ENCODE measurements around the gene NHERF2. TPM values are rescaled to one million over a fixed set of nuclear protein-coding genes. Genes with fewer than 3 reads are reported as not detected.

The NHERF2 gene
- total and polyA plus RNA-seq, 7 donors = 61.6 to 156 (median 86.8) TPM

DNA sequence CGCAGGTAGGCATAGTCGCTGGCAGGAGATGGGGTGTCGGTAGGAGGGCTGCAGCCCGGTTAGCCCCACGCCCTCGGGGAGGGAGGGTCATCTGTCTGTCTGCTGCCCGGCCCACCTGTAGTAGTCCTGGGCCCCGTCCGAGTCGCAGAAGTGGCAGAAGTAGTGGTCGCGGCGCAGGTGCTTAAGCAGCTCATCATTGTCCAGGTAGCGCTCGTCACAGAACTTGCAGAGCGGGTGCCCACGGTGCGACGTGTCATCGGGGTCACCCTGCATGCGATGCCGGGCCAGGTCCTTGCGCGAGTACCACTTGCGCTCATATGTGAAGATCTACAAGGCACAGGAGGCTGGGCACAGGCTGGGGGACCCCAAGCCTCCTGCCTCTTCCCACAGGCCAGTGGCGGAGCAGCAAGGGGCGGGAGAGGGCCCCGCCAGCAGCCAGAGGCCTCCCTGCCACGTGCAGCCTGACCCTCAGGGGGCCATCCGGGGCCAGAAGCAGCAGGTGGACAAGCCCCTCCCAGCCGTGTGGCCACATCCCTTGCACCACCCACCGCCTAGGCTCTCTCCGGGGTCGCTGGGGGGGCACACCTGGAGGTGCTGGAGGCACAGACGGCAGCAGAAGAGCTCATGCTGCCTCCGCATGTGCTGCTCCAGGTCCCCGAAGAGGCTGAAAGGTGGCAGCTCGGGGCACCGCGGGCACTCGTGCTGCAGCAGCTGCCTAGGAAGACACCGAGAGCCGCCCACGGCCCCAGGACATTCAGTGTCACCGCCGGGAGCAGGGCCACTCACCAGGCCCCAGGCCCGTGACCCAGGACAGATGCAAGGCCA lies 24.1 kb upstream of the NHERF2 start:
- DNase-seq = peak in 1 of 2 donors; percentile 54

DNA sequence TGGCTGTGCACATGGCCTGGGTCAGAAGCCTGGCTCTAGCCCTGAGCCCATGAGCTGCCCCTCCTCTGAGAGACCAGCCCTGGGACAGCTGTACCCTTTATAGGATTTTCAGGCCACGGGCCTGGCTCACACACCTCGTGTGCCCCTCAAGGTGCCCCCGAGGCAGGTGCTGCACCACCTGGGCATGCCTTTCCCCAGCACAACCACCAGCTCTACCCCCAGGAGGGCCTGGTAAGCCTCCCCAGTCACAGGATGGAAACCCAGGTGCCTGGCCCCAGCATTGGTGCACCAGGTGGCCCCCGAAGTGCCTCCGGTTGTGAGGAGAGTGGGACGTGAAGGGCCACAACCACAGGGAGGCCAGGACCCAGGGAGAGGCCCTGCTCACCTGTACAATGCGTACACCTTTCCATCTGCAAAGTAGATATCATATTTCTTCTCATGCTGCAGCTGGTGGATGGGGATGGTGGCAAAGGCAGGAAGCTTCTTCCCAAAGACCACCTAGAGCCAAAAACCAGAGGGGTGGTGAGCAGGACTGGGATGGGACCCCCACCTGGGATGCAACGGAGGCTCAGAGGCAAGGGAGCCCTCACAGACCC lies 23.4 kb upstream of the NHERF2 start:
- TF ChIP-seq, protein P1, sequence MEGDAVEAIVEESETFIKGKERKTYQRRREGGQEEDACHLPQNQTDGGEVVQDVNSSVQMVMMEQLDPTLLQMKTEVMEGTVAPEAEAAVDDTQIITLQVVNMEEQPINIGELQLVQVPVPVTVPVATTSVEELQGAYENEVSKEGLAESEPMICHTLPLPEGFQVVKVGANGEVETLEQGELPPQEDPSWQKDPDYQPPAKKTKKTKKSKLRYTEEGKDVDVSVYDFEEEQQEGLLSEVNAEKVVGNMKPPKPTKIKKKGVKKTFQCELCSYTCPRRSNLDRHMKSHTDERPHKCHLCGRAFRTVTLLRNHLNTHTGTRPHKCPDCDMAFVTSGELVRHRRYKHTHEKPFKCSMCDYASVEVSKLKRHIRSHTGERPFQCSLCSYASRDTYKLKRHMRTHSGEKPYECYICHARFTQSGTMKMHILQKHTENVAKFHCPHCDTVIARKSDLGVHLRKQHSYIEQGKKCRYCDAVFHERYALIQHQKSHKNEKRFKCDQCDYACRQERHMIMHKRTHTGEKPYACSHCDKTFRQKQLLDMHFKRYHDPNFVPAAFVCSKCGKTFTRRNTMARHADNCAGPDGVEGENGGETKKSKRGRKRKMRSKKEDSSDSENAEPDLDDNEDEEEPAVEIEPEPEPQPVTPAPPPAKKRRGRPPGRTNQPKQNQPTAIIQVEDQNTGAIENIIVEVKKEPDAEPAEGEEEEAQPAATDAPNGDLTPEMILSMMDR (IDR thresholded peaks at IDR 0.05) = no peak
- 58 to 65% (median 62%) methylated on average over 8 of the region's 8 CpGs for WGBS, 3 donors
- ATAC-seq = no peak
- intact Hi-C loops (cut with DNase I) = no loop called here
- peak overlapping the region; percentile 41 for H3K4me3 ChIP-seq
- peaks cover 5 to 65% of the 10 kb centered on the region in 2 donors for H3K36me3 ChIP-seq (ENCODE audit: insufficient read depth in 1 of 2, low read depth in 1 of 2)
- DNase-seq = peak in 1 of 2 donors; percentile 56
- peaks cover 51% of the 10 kb centered on the region for H3K4me1 ChIP-seq
- H3K27me3 ChIP-seq (ENCODE audit: insufficient read depth in 3 of 3, low read length in 2 of 3) = no peaks in the 10 kb centered on the region
- H3K27ac ChIP-seq = no peak overlapping the region
- no peaks in the 10 kb centered on the region for H3K9me3 ChIP-seq

More for the DNA sequence above, 24.1 kb upstream of the NHERF2 start:
- H3K27ac ChIP-seq = no peak overlapping the region
- no peaks in the 10 kb centered on the region for H3K27me3 ChIP-seq (ENCODE audit: insufficient read depth in 3 of 3, low read length in 2 of 3)
- ATAC-seq = no peak
- intact Hi-C loops (cut with DNase I) = no loop called here
- peaks cover 5 to 62% of the 10 kb centered on the region in 2 donors for H3K36me3 ChIP-seq (ENCODE audit: insufficient read depth in 1 of 2, low read depth in 1 of 2)
- H3K4me1 ChIP-seq = peaks cover 51% of the 10 kb centered on the region
- 77 to 82% (median 80%) methylated on average over 46 to 47 of the region's 47 CpGs for WGBS, 3 donors
- no peak overlapping the region for H3K4me3 ChIP-seq
- no peaks in the 10 kb centered on the region for H3K9me3 ChIP-seq
- TF ChIP-seq, protein P1 (IDR thresholded peaks at IDR 0.05) = no peak

DNA sequence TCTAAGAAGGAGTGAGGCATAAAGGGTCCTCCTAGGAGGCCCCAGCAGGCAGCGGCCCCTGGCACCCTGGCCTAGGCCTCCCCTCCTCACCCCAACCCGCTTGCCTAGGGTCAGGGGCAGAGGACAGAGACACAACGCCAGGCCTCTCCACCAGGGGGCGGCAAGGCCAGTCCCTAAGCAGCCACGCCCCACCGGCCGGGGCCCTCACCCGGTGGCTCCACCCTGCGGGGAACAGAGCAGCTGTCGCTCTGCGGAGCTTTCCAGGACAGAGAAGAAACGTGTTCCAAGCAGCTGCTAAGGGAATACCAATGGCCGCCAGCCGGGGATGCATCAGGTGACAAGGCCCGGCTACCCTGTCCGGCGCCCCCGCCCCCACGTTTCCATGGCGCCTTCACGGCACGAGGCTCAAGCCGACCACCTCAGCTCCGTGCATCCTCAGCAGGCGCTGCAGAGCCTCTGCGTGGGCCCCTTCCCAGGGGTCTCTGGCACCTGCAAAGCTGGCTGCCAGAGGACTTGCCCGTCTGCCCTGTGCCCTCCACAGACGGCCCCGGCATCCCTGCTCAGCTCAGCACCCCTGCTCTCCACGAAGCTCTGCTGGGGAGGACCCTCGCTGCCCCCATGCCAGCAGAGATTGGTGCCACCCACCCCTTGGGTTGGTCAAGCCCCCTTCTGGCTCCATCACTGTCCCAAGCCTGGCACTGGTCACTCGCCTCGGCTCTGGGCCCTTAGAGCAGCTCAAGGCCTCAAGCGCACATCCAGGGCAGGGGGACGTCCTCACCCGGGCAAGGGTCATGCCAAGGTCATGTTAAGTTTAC lies 22.7 kb upstream of the NHERF2 start:
- Histone ChIP-seq H3K9me3 (no peaks in the 10 kb centered on the region), H3K4me1 (peaks cover 54% of the 10 kb centered on the region), H3K4me3 (peak overlapping the region; percentile 41), H3K36me3 (ENCODE audit: insufficient read depth in 1 of 2, low read depth in 1 of 2) (peaks cover 5 to 58% of the 10 kb centered on the region in 2 donors), H3K27ac (peak overlapping the region; percentile 81), H3K27me3 (ENCODE audit: insufficient read depth in 3 of 3, low read length in 2 of 3) (no peaks in the 10 kb centered on the region)
- intact Hi-C loops (cut with DNase I) = no loop called here
- peak; percentile 93 to 96 (median 95) for ATAC-seq
- TF ChIP-seq, protein P1 (IDR thresholded peaks at IDR 0.05) = peak; percentile 97
- peak; percentile 94 to 98 for DNase-seq
- 11 to 20% (median 13%) methylated on average over 35 to 36 of the region's 36 CpGs for WGBS, 3 donors

DNA sequence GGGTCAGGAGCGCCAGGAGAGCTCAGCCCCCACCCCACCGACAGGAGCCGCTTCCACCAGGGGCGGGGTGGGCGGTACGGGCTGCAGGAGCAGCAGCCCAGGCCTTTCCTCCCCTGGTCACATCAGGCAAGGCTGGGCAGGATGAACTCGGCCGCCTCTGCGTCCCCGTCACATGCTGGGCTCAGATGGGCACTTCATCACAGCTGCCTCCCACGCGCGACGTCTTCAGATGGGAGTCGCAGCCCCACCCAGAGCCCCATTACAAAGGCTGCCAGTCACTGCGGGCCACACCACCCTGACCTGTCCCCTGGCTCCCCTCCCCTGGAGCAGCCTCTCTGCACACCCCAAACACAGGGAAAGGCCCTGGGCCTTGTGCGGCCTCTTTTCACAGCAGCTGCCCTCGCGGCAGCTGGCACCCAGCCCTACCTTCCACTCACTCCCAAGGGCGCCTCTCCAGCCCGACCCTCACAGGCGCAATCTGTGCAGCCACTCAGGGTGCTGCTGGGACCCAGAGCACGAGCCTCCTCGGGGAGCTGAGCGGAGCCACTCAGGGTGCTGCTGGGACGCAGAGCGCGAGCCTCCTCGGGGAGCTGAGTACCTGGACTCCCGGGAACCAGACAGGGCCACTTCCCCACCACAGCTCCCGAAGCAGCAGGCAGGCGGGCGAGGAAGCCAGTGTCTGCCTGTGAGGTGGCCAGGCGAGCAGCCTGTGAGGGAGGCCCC lies 21.7 kb upstream of the NHERF2 start:
- H3K27me3 ChIP-seq (ENCODE audit: insufficient read depth in 3 of 3, low read length in 2 of 3) = no peaks in the 10 kb centered on the region
- intact Hi-C loops (cut with DNase I) = no loop called here

More for the DNA sequence above, 21.7 kb upstream of the NHERF2 start:
- TF ChIP-seq, protein P1 (IDR thresholded peaks at IDR 0.05) = no peak
- Histone ChIP-seq H3K9me3 (no peaks in the 10 kb centered on the region), H3K27ac (peak overlapping the region; percentile 81), H3K4me1 (peaks cover 54% of the 10 kb centered on the region), H3K36me3 (ENCODE audit: insufficient read depth in 1 of 2, low read depth in 1 of 2) (peaks cover 0 to 49% of the 10 kb centered on the region in 2 donors), H3K4me3 (no peak overlapping the region)
- 53 to 66% (median 57%) methylated on average over 30 to 34 of the region's 34 CpGs for WGBS, 3 donors
- ATAC-seq (no peak), DNase-seq (peak in 1 of 2 donors; percentile 61)

Measured in psoas muscle (tissue), 8 donors.